GM19395 (cell line): ENCODE measurements around the gene HLA-DQA1.
"Not testable (repeated sequence)": the region's sequence is repeated elsewhere in the genome, so short reads cannot be mapped to it uniquely, and the experiment has no call there.

ENCODE experiments used
- ATAC-seq: cut with Tn5 transposase; IDR thresholded peaks from one replicate; pipeline ENCODE4 v1.9.1; 2021; ENCODE audit warnings: mild to moderate bottlenecking, moderate library complexity; ENCODE audit not compliant: unreplicated experiment

Gene HLA-DQA1

DNA sequence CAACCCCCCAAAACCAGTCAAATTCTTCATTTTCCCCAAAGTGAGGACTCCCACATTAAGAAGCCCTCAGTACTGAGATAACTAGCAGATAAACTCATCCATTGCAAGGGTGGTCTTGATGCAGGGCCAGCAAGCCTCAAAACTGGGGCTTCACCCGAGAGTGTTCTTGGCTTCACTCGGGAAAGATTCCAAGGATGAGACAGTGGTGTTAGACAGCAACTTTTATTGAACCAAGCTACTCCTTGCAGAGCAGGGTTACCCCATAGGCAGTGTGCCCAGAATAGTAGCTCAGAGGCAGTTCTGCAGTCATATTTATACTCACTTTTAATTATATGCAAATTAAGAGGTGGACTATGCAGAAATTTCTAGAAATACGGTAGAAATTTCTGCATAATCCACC lies 15.8 kb upstream of the HLA-DQA1 start:
- ATAC-seq = no peak

DNA sequence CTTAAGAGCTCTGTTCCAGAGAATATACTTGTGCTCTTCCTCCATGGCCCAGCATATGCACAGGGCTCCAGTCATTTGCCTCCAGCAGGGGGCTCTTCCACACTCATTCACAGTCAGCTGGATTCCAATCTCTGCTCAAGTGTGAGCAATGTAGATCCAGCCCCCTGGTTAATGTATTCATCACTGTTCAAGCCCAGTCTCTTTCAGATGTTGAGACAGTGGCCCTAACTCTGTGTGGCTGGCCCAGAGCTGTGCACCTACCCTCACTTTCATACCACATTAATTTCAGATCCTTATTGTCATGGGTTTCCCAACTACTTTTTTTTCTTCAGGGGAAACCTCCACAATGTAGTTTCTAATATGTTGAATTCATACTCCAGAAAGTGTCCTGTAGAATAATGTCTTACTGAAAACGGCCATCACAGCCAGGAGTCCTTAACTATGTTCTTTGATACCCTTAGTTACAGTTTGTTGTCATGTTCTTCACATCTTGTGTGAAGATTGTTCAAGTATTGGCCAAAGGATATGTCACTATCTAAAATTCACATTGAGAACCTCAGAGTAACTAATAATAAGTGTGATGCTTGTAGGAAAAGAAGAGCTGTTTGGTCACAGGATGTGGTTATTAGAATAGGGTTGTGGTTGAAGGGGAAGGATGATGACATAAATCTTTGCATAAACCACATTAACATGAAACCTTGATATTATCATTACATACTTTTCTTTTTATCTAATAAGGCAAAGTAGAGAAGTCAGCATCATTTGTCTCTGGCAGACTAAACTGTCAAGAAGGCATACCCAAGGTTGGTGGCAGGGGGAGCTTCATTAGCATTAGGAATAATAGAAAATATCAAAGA lies 14.4 kb upstream of the HLA-DQA1 start:
- ATAC-seq = peak; percentile 72

DNA sequence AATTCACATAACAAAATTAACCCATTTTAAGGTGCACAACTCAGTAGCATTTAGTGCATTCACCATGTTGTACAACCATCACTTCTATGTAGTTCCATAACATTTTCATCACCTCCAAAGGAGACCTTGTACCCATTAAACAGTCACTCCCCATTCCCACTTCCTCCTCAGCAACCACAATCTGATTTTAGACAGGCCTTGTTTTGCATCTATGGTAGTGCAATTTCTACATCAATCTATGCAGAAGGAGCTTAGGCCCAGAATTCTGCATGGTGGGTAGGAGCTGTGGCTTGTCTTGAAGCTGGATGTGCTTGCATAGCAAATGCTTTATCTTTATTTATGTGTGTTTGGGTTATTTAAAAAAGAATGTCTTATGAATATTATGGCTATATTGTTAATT lies 13.5 kb upstream of the HLA-DQA1 start:
- no peak for ATAC-seq

DNA sequence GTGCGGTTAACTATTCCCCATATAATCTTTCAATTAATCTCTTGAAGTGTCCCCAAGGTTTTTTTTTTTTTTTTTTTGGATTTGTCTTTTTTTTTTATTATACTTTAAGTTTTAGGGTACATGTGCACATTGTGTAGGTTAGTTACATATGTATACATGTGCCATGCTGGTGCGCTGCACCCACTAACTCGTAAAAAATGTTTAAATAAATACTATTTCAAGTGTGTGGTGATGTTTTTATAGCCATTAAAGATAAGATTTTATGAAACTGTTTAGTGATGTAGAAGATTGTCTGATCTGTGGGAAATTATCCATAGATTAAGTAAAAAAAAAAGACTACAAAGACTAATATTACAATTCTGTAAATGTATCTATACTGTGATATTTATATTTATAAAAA lies 12.6 kb upstream of the HLA-DQA1 start:
- no peak for ATAC-seq

DNA sequence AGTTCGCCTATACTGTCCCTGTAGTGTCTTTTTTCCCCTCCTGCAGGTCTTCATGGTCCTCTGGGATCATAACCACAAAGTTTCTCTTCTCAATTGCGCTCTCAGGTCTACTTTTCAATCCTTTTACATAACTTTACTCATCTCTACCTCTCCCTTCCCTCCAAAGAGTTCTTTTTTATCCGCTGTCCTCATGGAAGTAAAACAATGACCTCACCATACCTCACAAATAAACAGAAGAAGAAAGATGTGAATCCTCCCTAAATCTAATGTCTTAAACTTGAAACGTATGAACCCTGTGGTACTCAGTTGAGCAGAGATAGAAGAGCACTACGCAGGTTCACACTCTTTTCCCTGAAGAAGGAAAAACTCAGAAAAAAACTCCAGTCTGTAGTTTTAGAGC lies 12.1 kb upstream of the HLA-DQA1 start:
- ATAC-seq = no peak

DNA sequence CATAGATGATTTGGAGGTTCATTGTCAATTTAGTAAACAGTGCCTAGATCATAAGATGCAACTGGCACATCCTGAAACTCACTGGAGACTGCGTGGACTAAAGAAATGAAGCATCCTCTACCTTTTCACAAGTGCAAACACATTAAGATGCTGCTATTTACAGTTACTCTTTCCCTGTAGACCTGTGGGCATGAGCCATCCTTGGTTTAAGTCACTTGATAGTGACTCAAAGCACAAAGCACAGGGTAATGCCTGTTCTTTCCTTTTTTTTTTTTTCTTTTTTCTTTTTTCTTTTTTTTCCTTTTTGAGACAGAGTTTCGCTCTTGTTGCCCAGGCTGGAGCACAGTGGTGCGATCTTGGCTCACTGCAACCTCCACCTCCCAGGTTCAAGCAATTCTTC lies 10.0 kb upstream of the HLA-DQA1 start:
- ATAC-seq = no peak

DNA sequence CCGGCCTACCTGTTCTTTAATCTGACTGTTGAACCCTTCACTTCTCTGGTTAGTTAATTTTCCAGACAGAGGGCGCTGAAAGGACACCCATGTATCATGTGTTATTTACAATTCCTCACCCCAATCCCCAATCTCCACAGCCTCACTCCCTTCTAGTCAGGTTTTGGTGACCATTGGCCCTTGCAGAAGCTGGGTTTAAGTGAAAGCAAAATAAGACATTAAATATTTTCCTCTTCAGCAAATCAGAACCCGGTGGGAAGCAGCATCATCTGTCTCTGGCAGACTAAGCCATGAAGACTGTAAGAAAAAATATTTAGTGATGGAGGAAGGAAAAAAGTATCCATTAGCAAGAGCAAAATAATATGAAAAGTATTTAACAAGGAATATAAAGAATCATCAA lies 9.4 kb upstream of the HLA-DQA1 start:
- ATAC-seq = peak; percentile 56

DNA sequence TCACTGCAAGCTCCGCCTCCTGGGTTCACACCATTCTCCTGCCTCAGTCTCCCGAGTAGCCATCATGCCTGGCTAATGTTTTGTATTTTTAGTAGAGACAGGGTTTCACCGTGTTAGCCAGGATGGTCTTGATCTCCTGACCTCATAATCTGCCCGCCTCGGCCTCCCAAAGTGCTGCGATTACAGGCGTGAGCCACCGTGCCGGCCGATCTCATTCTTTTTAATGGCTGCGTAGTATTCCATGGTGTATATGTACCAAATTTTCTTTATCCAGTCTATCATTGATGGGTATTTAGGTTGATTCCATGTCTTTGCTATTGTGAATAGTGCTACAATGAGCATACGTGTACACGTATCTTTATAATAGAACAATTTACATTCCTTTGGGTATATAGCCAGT lies 7.4 kb upstream of the HLA-DQA1 start:
- ATAC-seq = not testable (repeated sequence)

DNA sequence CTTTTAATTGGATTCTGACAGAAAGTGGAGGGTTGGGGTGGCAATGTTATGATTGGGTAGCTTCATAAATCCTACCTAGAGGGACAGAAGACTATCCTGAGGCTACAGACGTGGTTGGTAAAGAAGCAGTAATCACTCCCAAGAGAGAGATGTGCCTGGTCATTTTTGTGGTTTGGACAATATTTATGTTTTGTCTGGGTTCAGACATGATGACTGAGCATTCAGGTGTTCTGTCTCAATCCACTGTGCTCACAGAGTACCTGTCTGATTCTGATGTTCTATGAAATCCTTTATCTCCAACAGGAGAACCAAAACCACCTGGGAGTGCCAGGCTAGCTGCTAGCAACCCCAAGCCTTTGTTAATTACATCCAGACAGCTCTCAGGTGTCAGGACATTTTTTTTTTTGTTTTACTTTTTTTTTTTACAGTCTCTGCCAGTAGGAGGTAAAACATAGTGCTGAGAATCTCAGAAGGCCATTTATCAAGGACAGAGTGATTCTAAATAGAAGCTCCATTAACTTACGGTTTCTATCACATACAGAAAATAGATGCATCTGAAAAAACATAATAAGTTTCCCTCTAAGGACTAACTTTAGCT lies 1.6 kb upstream of the HLA-DQA1 start:
- ATAC-seq = no peak

DNA sequence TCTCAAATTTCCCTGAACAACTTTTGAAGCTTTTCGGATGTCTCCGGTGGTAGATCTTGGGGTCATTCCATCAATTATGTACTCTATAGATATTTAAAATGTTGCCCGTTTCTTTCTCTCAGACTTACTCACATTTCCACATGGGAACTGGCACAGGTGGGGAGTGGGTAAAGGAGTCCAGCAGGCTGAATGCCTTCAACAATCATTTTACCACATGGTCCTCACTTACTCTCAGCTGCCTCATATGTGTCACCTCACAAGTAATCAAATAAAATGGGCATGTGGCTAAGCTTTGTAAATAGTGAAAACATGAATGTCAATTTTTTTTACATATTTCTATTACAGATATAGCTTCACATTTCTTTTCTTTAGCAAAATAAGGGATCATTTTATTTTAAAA lies 677 bp downstream of the HLA-DQA1 start:
- ATAC-seq = no peak

DNA sequence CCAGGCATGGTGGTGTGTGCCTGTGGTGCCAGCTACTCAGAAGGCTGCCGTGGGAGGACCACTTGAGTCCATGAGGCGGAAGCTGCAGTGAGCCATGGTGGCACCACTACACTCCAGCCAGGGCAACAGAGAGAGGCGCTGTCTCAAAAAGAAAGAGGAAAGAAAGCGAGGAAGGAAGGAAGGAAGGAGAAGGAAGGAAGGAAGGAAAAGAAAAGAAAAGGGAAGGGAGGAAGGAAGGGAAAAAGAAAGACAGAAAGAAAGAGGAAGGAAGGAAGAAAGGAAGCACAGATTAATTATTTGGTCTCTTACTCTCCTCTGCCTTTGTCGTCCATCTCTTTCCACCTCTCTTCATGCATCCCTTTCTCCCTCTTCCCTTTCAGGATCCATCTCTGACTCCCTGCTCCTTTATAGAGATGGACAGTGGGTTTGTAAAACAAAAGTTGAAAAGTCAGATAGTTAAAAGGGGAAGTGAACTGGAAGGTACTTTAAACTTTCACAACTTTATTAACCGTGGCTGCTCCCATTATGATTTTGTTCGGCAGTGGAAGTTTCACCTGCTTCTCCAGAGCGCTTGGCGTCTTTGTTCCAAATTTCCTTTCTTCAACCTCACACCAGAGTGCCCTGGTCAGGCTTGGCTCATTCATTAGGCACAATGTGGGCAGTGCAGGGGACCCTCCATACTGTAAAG lies 1.5 kb downstream of the HLA-DQA1 start:
- no peak for ATAC-seq

DNA sequence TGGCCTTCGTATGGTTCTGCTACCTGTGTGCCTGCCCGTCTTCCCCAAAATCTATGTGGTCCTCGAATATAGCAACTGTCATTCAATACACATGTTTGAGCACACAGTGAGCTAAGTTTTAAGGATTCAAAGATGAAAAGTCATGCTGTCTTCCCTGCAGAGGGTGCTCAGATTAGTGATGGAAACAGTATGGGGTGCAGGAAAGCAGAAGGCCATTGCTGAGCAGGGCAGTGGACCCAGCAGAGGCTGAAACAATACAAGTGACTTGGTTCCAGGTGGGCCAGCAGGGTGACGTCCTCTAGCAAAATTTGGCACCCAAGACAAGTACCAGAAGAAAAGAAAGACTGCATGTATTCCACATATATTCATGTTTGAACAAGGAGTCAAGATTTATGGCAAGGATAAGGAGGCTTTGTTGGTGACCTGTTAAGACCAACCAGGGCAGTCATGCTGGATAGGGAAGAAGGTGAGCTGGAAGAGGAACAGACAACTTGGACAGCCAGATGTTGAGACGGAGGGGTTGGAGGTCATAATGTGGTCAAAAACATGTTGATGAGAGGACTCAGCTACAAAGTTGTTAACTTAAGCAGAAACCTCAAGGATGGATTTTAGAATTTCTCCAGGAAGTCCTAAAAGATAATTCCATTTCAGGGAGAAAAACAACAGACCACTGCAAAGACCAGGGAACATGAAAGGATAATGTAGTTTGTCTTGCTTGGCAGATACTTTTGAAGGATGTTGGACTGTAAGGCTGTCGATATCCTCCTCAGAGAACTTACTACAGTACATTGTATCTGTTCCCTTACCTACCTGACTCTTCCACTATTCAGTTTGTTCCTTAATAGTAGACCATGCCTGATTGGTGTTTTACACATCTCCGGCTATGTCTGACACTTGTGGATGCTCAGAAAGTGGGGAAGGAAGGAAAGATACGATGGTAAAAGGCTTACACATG lies 2.5 kb downstream of the HLA-DQA1 start:
- no peak for ATAC-seq

DNA sequence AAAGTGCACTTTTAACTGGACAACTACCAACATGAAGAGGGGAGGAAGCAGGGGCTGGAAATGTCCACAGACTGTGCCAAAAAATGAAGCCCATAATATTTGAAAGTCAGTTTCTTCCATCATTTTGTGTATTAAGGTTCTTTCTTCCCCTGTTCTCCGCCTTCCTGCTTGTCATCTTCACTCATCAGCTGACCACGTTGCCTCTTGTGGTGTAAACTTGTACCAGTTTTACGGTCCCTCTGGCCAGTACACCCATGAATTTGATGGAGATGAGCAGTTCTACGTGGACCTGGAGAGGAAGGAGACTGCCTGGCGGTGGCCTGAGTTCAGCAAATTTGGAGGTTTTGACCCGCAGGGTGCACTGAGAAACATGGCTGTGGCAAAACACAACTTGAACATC lies 3.9 kb downstream of the HLA-DQA1 start:
- no peak for ATAC-seq

DNA sequence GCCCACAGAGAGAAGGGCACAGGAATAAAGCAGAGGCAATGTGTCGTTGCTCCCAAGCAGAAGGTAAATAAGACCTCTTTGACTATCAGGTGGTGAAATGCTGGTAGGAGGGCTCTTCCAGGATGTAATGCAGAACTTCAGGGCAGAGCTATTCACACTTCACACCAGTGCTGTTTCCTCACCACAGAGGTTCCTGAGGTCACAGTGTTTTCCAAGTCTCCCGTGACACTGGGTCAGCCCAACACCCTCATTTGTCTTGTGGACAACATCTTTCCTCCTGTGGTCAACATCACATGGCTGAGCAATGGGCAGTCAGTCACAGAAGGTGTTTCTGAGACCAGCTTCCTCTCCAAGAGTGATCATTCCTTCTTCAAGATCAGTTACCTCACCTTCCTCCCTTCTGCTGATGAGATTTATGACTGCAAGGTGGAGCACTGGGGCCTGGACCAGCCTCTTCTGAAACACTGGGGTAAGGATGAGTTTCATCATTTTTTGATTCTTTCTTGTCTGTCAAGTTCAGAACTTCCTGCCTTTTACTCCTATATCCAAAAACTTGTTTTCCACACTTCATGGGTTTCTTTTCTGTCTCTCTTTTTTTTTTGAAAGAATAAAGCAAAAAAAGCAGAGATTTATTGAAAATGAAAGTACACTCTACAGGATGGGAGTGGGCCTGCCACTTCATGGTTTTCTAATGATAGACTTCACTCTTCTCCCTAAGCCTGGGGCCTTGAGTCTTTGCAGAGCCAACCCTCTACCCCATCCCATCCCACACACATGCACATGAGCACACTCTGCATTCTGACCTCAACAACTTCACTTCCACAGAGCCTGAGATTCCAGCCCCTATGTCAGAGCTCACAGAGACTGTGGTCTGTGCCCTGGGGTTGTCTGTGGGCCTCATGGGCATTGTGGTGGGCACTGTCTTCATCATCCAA lies 4.8 kb downstream of the HLA-DQA1 start:
- ATAC-seq = not testable (repeated sequence)

DNA sequence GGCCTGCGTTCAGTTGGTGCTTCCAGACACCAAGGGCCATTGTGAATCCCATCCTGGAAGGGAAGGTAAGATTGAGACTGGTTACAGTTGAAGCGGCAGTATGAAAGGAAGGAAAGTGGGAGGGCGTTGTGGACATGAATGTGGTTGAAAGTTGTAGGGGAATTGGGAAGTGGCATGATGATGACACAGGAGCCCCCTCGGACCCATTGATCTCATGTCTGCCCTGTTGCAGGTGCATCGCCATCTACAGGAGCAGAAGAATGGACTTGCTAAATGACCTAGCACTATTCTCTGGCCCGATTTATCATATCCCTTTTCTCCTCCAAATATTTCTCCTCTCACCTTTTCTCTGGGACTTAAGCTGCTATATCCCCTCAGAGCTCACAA lies 5.5 kb downstream of the HLA-DQA1 start:
- ATAC-seq = no peak

DNA sequence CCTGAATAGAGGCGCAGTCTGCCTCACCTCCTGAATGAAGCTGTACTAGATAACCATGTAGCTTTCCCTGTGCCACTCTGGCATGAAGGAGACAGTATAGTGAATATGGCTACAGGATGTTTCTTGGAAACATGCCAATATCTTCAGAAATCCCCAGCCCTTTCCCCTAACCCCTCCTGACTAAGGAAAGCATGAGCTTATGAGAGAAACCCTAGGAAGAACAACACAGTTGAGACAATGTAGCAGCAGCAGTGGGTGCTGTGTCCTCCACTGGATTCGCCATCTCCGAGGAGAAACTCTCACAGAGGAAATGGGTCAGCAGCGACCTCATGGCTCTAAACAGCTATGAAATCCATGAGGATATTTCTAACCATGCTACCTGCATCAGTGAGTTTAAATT lies 6.7 kb downstream of the HLA-DQA1 start:
- no peak for ATAC-seq

DNA sequence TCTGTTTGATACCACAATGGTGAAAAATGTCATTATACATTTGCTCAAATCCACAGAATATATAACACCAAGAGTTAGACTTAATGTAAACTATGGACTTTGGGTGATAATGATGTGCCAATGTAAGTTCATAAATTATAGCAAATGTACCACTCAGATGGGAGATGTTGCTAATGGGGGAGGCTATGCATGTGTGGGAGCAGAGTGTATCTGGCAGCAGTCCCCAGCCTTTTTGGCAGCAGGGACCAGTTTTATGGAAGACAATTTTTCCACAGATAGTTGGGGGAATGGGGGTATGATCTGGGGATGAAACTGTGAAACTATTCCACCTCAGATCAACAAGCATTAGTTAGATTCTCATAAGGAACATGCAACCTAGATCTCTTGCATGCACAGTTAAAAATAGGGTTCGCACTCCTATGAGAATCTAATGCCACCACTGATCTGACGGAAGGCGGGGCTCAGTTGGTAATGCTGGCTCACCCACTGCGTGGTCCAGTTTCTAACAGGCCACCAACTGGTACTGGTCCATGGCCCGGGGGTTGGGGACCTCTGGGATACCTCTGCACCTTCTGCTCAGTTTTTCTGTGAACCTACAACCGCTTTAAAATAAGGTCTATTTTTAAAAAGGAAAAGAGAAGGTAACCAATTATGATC lies 8.0 kb downstream of the HLA-DQA1 start:
- ATAC-seq = no peak

DNA sequence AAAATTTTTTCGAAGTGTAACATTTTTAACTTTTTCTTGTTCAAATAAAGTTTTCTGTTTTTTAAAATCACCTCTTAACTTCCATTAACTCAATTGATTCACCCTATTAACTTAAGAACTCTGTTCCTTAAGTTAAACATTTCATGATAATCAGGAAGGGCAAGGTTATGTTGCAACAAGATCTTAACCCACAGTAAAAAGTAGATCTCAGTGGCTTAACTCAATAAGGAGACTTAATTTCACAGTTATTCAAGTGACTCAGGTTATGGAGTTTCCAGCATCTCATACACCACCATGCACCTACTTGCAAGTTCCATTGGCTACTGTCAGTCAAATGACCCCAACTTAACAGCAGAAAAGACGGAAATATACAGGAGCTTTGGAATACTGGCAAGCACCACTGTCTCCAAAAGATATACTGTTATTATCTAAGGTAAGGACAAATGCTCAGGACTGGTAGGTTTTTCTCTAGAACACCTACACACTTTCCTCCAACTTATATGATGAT lies 18.1 kb downstream of the HLA-DQA1 start:
- no peak for ATAC-seq

DNA sequence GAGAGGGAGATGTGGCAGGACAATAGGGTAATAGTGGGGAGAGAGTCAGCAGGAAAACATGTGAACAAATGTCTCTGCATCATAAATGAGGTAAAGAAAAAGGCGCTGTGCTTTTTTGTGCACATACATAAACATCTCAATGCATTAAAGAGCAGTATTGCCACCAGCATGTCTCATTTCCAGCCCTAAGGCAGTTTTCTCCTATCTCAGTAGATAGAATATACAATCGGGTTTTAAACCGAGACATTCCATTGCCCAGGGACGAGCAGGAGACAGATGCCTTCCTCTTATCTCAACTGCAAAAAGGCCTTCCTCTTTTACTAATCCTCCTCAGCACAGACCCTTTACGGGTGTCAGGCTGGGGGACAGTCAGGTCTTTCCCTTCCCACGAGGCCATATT lies 20.1 kb downstream of the HLA-DQA1 start:
- ATAC-seq = not testable (repeated sequence)
